Measurements from ENCODE around the gene SPG7. TPM values are rescaled to one million over a fixed set of nuclear protein-coding genes. Genes with fewer than 3 reads are reported as not detected.

SPG7 gene
- total and polyA plus RNA-seq, 2 of the 4 experiments (the other 2 are of a cell fraction) = 94.6 to 96.8 TPM

- POLR2A ChIA-PET (ENCODE audit: unreplicated experiment) = interaction anchor here (0.6 kb wide), 1 partner anchor 18 kb away, joined by 4 read pairs; no protein-coding TSS in a partner anchor
- H2AFZ ChIP-seq (replicated peaks; ENCODE audit: low read length, poor library complexity) = peak overlapping the region; percentile 93
- DNase-seq = no peak
Measured at GRCh38 chr16:89507214-89507833, 879 bp upstream of the SPG7 start.

More at GRCh38 chr16:89507214-89507833, 879 bp upstream of the SPG7 start:
- Histone ChIP-seq H3K9ac (ENCODE audit: low read depth, low read length) (peak overlapping the region; percentile 93), H2BK120ac (ENCODE audit: low read depth, low read length) (peak overlapping the region; percentile 10; the same call in 1 of the 2 replicates), H4K91ac (ENCODE audit: insufficient read depth, low read depth, low read length) (peak overlapping the region; percentile 19), H4K20me1 (ENCODE audit: insufficient read depth, low read length) (peaks cover 21% of the 10 kb centered on the region), H3K9me1 (ENCODE audit: insufficient read depth, low read length) (peaks cover 14% of the 10 kb centered on the region), H2BK5ac (ENCODE audit: low read depth, low read length, poor library complexity, severe bottlenecking) (peak overlapping the region; percentile 83), H3K4me2 (ENCODE audit: low read depth, low read length) (peak overlapping the region; percentile 88), H2BK20ac (ENCODE audit: low read depth, low read length) (no peak overlapping the region), H2AK5ac (ENCODE audit: low read depth, low read length) (peak overlapping the region; percentile 91), H3K9me3 (ENCODE audit: control insufficient read depth, insufficient read depth, low read length) (no peaks in the 10 kb centered on the region), H4K5ac (ENCODE audit: low read depth, low read length) (peak overlapping the region; percentile 62), H3K14ac (replicated peaks; ENCODE audit: low read depth, low read length) (peak overlapping the region; percentile 89), H3K27me3 (ENCODE audit: control insufficient read depth, insufficient read depth, low read length) (no peaks in the 10 kb centered on the region), H3K27ac (ENCODE audit: insufficient read depth, low read length) (peak overlapping the region; percentile 91), H3K56ac (ENCODE audit: extremely low read depth, insufficient read depth, low read length) (peak overlapping the region; percentile 81), H3K4ac (ENCODE audit: low read depth, low read length) (peak overlapping the region; percentile 82), H2BK15ac (ENCODE audit: low read depth, low read length) (peak overlapping the region; percentile 5; the same call in 1 of the 3 replicates), H3K4me3 (ENCODE audit: insufficient read depth, low read depth, low read length) (peak overlapping the region; percentile 78), H3K36me3 (ENCODE audit: control insufficient read depth, insufficient read depth, low read length) (peaks cover 14% of the 10 kb centered on the region), H3K4me1 (ENCODE audit: control insufficient read depth, insufficient read depth, low read length) (peaks cover 15% of the 10 kb centered on the region), H3K18ac (ENCODE audit: low read depth, low read length) (peak overlapping the region; percentile 5; the same call in 1 of the 2 replicates), H4K8ac (ENCODE audit: low read depth in 2 of 2, low read length in 2 of 2) (peak overlapping the region; percentile 59 to 84), H3K79me1 (ENCODE audit: low read depth in 1 of 2, low read length in 2 of 2) (peaks cover 19 to 48% of the 10 kb centered on the region in 2 experiments; a peak in 3 of 4 replicates), H2AK9ac (replicated peaks; ENCODE audit: low read depth, low read length, poor library complexity) (peak overlapping the region; percentile 99), H3K23ac (ENCODE audit: low read depth, low read length) (peak overlapping the region; percentile 78)
- intact Hi-C loops (cut with micrococcal nuclease) (loop anchor here (5.0 kb wide), 1 partner anchor 135 kb away; no protein-coding TSS in a partner anchor), dilution Hi-C loops (cut with HindIII; ENCODE audit: low sequenced_read_pairs, unreplicated experiment) (no loop called here), in situ Hi-C loops (cut with MboI; ENCODE audit: low sequenced_read_pairs) (loop anchor here (10.0 kb wide), 1 partner anchor 173 kb away; no protein-coding TSS in a partner anchor)
- CTCF ChIA-PET = interaction anchor here (1.4 kb wide), 1 partner anchor 16 kb away, joined by 4 read pairs; no protein-coding TSS in a partner anchor
- ATAC-seq (ENCODE audit: low read depth) = no peak
- no TSS peak for BruUV-seq (replicated peaks)
- 0 out of 2 replicates have a peak, but pooled peaks have one; percentile 2 for TF ChIP-seq RAD21 (IDR thresholded peaks at IDR 0.05; ENCODE audit: low read length)
- no peak for TF ChIP-seq BHLHE40 (IDR thresholded peaks at IDR 0.05; ENCODE audit: low read depth, low read length)
- WGBS, 2 experiments (ENCODE audit: extremely low coverage in 2 of 2, insufficient read length in 1 of 2) = 8% methylated on average over 15 of the region's 42 CpGs; no CpG with 5 or more reads in 1 of the 2 experiments

Data from IMR-90 (cell line).